ENCODE measurements around the gene MAGI1. TPM values are rescaled to one million over a fixed set of nuclear protein-coding genes. Genes with fewer than 3 reads are reported as not detected.

MAGI1 gene
- polyA plus RNA-seq, 3 donors: not detected

- Histone ChIP-seq H3K9ac (ENCODE audit: insufficient read depth, low read length, poor library complexity, severe bottlenecking) (no peak overlapping the region), H3K27me3 (ENCODE audit: control insufficient read depth in 2 of 2, insufficient read depth in 2 of 2, low read length in 2 of 2) (no peaks in the 10 kb centered on the region), H3K4me1 (ENCODE audit: control insufficient read depth in 1 of 2, insufficient read depth in 2 of 2, low read length in 2 of 2) (no peaks in the 10 kb centered on the region), H3K36me3 (replicated peaks in 1 of 2; ENCODE audit: control insufficient read depth in 1 of 2, insufficient read depth in 2 of 2, low read length in 2 of 2) (no peaks in the 10 kb centered on the region), H4K20me1 (ENCODE audit: insufficient read depth, low read length) (no peaks in the 10 kb centered on the region), H3K79me2 (ENCODE audit: insufficient read depth, low read length) (no peaks in the 10 kb centered on the region), H3K4me3 (replicated peaks in 1 of 3; ENCODE audit: low read depth in 2 of 3, low read length in 3 of 3) (no peak overlapping the region), H2AFZ (ENCODE audit: insufficient read depth, low read depth, low read length, poor library complexity, severe bottlenecking) (no peak overlapping the region), H3K4me2 (replicated peaks; ENCODE audit: extremely low read depth, low read length, poor library complexity, severe bottlenecking) (no peak overlapping the region), H3K27ac (ENCODE audit: low read depth in 1 of 2, low read length in 2 of 2) (no peak overlapping the region), H3K9me3 (replicated peaks in 1 of 2; ENCODE audit: control insufficient read depth in 1 of 2, insufficient read depth in 1 of 2, low read length in 2 of 2) (no peaks in the 10 kb centered on the region)
- intact Hi-C loops (cut with micrococcal nuclease): no loop called here
- no peak for TF ChIP-seq CTCF (IDR thresholded peaks at IDR 0.05)
- WGBS (ENCODE audit: insufficient coverage): 100% methylated on average over 3 of the region's 6 CpGs
- Mint-ChIP-seq H3K4me1 (no peaks in the 10 kb centered on the region), H3K36me3 (no peaks in the 10 kb centered on the region), H3K9me3 (peaks cover 0 to 7% (median 0%) of the 10 kb centered on the region in 7 donors), H3K27me3 (ENCODE audit: low read depth in 3 of 3) (peaks cover 0 to 1% (median 1%) of the 10 kb centered on the region in 3 donors), H3K4me3 (no peak overlapping the region), H3K27ac (no peak overlapping the region)
- DNase-seq: no peak
Measured at GRCh38 chr3:65808407-65808806, 230.3 kb downstream of the MAGI1 start.

DNA sequence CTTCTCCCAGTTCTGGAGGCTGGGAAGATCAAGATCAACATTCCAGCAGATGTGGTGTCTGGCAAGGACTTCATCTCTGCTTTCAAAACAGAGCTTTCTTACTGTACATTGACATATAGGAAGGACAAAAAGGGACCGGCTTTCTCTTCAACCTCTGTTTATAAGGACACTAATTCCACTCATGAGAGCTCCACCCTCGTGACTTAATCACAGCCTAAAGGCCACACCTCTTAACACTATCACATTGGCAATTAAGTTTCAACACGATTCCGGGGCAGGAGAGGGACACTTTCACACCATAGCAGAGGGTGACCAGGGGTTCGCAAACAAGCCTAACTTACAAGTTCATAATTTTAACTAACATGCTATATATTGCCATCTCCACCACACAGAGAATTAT is 231.5 kb downstream of the MAGI1 start:
- no peaks in the 10 kb centered on the region for H3K4me1 Mint-ChIP-seq
- no peaks in the 10 kb centered on the region for H3K27me3 ChIP-seq (ENCODE audit: control insufficient read depth in 2 of 2, insufficient read depth in 2 of 2, low read length in 2 of 2)
- no peak for DNase-seq
- no peak overlapping the region for H3K9ac ChIP-seq (ENCODE audit: insufficient read depth, low read length, poor library complexity, severe bottlenecking)
- H3K4me3 Mint-ChIP-seq: no peak overlapping the region
- 85% methylated on average over 4 of the region's 5 CpGs for WGBS (ENCODE audit: insufficient coverage)
- intact Hi-C loops (cut with micrococcal nuclease): no loop called here
- H3K27ac Mint-ChIP-seq: no peak overlapping the region
- H3K9me3 Mint-ChIP-seq: peaks cover 0 to 7% (median 0%) of the 10 kb centered on the region in 7 donors
- no peaks in the 10 kb centered on the region for H3K4me1 ChIP-seq (ENCODE audit: control insufficient read depth in 1 of 2, insufficient read depth in 2 of 2, low read length in 2 of 2)
- H3K9me3 ChIP-seq (replicated peaks in 1 of 2; ENCODE audit: control insufficient read depth in 1 of 2, insufficient read depth in 1 of 2, low read length in 2 of 2): no peaks in the 10 kb centered on the region
- no peaks in the 10 kb centered on the region for H4K20me1 ChIP-seq (ENCODE audit: insufficient read depth, low read length)
- no peak overlapping the region for H3K27ac ChIP-seq (ENCODE audit: low read depth in 1 of 2, low read length in 2 of 2)
- H3K36me3 ChIP-seq (replicated peaks in 1 of 2; ENCODE audit: control insufficient read depth in 1 of 2, insufficient read depth in 2 of 2, low read length in 2 of 2): no peaks in the 10 kb centered on the region
- no peak overlapping the region for H3K4me3 ChIP-seq (replicated peaks in 1 of 3; ENCODE audit: low read depth in 2 of 3, low read length in 3 of 3)
- TF ChIP-seq CTCF (IDR thresholded peaks at IDR 0.05): no peak
- H3K27me3 Mint-ChIP-seq (ENCODE audit: low read depth in 3 of 3): peaks cover 0 to 1% (median 1%) of the 10 kb centered on the region in 3 donors
- no peak overlapping the region for H2AFZ ChIP-seq (ENCODE audit: insufficient read depth, low read depth, low read length, poor library complexity, severe bottlenecking)
- no peaks in the 10 kb centered on the region for H3K36me3 Mint-ChIP-seq
- H3K79me2 ChIP-seq (ENCODE audit: insufficient read depth, low read length): no peaks in the 10 kb centered on the region
- no peak overlapping the region for H3K4me2 ChIP-seq (replicated peaks; ENCODE audit: extremely low read depth, low read length, poor library complexity, severe bottlenecking)

Data from CD14-positive monocyte (primary cell).